Stimulated activated CD8-positive, alpha-beta memory T cell treated with anti-CD3 and anti-CD28 coated beads, Interleukin-15, amount 100 ng/mL, for 24 hours (primary cell): ENCODE data around the gene NFIC.
"Not testable (repeated sequence)": the region's sequence is repeated elsewhere in the genome, so short reads cannot be mapped to it uniquely, and the experiment has no call there.

ENCODE experiments used
- DNase-seq: peaks from one replicate; pipeline ENCODE4 v3.0.0-alpha.2; 2020; ENCODE audit warnings: low read depth

Gene NFIC

DNA sequence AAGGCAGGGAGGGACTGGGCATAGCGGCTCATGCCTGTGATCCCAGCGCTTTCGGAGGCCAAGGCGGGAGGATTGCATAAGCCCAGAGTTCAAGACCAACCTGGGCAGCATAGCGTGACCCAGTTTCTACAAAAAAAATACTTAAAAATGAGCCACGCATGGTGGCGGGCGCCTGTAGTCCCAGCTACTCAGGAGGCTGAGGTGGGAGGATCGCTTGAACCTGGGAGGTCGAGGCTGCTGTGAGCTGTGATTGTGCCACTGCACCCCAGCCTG is 86.5 kb downstream of the NFIC start:
- not testable (repeated sequence) for DNase-seq

DNA sequence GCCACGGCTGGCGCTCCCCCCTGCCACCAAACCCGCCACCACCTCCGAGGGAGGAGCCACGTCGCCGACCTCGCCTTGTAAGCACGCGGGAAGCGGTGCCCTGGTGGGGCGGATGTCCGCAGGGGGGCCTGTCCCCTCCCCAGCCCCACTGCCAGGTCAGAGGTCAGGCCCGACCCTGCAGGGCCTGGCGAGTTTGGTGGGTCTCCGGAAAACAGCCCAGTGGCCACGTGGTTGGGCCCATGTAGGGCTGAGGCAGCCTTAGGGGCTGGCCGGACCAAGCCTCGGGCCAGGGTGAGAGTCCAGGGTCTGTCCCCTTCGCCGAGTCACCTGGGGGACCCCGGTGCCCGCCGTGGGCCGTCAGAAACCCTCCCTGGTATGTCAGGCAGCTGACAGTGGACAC is 87.5 kb downstream of the NFIC start:
- no peak for DNase-seq

DNA sequence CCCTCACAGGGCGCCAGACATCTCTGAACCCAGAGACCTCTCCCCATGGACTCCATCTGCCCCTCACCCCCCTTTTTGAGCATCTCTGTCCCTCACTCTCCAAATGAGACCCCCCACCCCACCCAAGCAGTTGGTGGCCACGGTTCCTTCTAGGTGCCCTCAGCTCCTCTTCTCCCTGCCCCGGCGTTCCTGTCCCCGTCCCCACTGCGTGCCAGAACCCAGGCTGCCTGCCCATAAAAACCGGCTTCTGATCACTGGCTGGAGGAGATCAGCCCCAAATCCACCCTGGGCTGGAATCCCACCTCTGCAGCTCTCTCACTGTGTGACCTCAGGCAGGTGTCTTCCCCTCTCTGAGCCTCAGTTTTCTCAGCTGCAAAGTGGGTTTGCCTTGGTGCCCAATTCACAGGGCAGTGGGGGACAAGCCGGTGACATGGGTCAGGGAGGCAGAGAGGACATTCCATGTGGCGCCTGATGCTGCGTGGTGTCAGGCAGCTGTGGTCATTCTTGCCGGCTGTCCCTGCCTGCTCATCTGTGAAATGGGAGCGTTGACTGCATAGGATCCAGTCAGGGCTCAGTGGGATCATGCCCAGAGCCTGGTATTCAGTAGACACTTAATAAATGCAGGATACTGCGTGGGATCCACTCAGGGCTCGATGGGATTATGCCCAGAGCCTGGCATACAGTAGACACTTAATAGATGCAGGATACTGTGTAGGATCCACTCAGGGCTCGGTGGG is 88.4 kb downstream of the NFIC start:
- DNase-seq = no peak

DNA sequence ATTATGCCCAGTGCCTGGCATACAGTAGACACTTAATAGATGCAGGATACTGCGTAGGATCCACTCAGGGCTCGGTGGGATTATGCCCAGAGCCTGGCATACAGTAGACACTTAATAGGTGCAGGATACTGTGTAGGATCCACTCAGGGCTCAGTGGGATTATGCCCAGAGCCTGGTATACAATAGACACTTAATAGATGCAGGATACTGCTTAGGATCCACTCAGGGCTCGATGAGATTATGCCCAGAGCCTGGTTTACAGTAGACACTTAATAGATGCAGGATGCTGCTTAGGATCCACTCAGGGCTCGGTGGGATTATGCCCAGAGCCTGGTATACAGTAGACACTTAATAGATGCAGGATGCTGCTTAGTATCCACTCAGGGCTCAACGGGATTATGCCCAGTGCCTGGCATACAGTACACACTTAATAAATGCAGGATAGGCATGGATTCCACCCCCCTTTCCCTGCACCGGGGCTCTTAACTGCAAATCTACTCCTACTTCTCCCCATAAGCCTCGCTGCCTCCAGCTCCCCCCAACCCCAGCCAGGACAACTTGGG is 89.1 kb downstream of the NFIC start:
- no peak for DNase-seq

DNA sequence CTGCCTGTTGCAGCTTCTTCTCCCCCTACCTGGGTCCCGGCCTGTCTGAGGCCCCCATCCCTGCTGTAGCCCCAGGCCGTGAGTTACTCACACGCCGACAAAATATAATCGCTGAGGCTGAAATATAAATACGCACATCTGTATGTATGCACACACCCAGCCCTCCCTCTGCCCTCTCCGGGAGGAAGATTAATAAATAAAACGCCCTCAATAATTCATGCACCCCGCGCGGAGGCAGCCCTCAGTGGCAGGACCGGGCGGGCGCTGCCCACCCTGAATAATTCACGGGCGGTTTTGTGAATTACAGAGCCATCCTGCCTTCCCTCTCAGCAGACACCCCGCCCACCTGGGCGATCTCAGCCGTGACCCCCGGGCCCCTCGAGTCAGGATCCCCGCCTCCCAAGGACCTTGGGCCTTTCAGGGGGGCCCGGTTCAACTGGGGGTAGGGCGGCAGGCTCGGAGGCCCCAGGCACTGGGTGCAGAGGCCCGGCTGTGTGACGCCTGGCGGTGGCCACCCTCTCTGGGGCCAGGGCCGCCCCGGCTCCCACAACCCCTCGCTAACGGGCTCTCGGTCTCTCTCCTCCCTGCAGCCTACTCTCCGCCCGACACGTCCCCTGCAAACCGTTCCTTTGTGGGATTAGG is 89.7 kb downstream of the NFIC start:
- DNase-seq = no peak

DNA sequence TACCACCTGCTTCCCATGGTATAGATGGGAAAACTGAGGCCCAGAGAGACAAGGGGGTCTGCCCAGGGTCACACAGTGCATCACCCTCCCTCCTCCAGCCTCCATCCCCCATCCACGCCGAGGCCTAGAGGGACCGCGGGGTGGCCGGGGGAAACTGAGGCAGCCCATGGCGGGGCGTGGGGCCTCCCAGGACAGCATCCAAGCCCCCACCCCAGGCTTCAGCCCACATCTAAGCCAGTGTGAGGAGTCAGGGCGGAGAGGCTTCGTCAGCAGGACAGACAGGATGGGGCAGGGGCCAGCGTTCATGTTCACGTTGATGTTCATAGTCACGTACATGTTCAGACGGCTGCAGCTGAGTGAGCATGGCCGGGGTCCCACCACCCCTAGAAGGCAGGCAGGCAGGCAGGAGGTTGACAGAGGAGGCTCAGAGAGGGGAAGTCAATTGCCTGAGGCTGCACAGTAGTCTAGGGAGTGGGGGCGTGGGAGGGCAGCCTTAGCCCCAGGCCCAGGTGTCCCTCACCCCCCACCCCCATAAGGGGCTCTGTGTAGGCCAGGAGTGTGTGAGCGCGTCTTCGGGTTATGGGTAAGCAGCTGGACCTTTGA is 90.6 kb downstream of the NFIC start:
- no peak for DNase-seq

DNA sequence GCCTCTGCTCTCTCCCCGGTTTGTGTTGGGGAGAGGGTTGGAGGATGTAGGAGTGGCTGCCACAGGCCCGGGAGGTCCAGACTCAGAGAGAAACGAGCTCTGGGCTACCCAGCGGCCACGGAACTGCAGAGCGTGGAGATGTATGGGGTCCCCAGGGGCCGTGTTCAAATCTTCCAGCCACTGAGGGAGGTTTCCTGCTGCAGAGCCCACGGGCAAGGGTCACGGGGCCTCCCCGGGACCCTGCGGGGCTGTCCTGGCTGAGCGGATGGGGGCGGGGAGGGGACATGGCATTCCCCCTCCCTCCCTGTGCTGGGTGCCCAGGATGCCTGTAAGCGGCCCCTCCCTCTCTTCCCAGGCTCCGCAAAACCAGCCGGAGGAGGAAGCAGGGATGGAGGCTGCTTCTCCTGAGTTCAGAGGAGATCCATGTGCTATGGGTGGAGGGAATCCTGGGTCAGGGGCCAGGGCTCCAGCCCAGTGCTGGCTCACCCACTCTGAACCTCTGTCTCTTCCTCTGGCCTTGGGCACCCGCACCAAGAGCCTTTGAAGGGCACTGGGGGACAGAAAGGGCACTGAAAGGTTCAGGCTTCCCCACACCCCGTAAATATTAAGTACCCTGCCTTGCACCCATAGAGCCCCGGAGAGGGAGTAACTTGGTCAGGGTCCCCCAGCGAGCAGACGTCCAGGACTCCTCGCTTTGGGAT is 91.3 kb downstream of the NFIC start:
- no peak for DNase-seq

DNA sequence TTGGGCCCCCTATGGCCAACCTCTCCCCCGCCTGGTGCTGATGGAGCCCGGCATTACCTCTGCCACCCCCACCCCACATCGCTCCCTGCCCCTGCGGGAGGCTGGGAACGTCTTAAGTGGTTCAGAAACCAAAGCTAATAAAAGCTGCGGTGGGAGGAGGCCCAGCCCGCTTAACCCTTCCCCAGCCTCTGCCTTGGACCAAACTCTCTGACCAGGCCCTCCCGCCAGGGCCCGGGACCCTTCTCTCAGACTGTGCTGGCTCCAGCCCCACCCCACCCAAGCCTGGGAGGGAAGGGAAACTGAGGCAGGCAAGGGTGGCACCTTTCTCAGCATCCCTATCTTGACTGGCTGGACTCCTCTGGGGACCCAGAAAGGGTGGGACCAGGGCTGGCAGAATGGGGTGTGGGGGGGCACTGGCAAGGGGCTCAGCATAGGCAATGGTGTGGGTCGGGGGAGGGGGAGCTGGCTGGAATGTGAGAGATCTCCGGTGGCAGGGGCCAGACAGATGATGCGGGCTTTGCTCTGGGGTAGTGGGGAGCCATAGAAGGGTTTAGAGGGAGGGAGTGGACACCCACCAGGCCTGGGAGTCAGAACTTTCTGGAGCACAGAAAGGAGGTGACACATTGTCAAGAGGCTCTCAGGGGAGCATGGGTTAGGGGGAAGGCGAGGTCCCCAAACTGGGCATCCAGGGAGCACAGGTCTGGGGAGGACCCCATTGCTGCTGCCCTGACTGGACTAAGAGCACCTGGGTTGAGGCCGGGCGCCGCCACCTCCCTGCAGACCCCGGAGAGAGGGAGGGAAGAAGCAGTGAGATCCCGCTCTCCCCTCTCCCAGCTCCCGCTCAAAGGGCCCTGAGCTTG is 92.1 kb downstream of the NFIC start:
- DNase-seq = no peak

DNA sequence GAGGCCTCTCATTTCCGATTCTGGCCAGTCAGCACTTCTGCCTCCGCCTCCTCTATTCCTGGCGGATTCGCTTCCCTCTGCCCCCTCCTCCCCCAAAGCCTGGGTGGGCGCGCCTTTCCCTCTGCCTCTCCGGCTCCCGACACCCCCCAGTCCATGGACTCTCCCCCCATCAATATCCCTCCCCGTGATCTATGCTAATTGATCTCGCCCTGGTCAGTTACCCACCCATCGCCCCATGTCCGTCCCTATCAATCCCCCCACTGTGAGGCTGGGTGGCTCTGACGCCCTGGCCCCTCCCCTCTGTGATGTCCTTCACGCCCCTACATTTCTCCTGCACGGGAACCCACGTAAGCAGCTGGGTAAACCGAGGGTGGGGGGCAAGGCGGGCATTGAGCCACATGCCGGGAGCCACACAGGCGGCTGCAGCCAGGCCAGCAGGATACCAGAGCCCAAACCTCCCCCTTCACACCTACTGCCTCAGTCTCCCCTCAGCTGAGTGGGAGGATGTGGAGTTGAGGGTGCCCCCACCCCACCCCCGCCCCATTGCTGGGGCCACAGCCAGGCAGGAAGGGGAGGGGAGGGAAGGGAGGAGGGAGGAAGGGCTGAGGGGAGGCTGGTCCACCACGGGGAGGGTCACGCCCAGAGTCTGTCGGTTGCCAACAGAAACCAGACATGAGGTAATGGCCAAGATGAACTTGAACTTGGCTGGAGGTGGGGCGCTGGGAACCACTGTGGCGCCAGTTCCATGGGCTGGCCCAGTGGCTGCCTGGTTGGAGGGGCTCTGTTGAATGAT is 92.9 kb downstream of the NFIC start:
- no peak for DNase-seq

DNA sequence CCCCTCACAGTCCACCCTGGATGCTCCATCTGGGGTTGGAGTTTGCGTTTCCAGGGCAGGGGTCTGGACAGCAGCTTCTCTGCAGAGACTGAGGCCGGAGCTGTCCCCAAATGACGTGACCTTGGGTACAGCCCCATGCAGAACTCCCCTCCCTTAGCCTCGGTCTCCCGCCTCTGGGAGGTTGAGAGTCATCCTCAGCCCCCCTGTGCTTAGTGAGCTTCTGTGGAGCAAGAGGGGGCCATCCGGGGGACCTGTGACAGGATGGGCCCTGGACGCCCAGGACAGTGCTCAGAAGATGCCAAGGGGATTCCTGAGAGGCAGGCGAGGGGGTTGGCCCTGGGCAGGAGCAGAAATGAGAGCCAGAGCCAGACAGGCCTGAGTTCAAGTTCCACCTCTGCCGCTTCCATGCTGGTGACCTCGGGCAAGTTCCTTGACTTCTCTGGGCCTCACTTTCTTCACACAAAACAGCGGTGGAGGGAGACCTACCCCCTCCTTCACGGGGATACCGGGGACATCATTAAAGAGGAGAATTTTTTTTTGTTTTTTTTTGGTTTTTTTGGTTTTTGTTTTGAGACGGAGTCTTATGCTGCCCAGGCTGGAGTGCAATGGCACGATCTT is 93.7 kb downstream of the NFIC start:
- no peak for DNase-seq

DNA sequence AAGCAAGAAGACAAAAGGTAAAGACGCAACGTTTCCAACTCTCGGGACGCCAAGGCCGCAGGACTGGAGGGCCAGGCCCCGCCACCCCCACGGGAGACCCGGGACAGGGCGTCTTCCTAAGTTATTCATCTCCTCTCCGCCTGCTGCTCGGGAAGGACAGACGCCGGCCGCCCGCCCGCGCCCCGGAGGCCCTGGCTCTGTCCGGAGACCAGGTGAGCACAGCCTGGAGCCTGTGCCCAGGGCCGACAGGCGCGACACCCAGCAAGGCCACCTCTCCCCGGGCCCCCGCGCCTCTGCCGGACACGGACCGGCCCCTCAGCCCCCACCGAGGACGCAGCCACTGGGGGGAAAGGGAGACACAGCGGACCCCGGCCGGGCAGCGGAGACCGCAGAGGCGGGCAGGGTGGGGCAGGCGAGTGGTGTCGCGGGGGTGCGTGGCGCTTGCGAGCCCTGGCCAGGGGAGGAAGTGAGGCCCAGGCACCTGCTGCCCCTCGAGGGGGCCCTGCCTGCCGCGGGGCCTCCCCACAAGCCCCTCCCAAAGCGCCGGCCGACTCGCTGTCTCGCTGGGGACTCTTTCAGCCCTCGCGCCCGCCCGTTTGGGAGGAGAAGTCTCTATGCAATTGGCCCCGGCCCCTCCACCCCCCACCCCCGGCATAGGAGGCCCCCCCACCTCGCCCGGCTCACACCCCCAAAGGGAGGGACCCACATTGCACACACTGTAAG is 96.8 kb downstream of the NFIC start:
- DNase-seq = no peak

DNA sequence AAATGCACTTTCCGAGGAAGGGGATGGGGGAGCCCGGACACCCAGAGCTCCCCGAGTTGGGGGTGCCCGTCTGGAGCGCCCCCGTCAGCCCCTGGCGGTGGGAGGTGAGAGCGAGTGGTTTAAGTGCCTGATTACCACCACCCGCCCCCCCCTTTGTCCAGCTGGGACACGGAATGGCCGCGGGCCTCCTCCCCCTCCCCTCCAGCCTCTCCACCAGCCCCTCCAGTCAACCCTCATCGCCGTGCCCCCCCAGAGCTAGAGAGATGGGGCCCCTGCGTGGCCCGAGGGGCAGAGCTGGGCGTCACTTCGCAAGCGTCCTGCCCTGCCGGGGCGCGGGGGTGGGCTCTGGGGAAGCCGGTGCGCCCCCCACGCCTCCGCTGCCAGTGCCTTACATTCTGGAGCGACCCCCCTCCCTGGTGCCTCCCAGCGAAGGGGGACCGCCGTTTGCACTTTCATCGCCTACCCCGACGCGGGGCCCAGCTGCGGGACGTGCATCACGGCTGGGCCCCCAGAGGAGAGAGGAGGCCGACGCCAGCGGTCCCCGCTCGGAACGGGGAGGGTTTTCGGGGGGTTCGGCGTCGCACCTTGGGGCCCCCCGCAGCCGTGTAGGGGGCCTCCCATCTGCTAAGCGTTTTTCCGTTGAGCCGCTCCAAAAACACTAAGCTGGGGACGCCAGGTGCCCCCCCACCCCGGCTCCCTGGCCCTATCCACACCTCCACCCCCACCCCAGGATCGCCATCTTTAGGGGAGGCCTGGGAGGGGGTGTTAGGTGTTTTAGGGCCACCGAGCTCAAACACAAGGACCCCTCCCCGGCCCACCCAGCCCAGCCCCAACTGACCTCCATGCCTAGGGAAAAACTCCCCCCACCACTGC is 97.6 kb downstream of the NFIC start:
- no peak for DNase-seq

DNA sequence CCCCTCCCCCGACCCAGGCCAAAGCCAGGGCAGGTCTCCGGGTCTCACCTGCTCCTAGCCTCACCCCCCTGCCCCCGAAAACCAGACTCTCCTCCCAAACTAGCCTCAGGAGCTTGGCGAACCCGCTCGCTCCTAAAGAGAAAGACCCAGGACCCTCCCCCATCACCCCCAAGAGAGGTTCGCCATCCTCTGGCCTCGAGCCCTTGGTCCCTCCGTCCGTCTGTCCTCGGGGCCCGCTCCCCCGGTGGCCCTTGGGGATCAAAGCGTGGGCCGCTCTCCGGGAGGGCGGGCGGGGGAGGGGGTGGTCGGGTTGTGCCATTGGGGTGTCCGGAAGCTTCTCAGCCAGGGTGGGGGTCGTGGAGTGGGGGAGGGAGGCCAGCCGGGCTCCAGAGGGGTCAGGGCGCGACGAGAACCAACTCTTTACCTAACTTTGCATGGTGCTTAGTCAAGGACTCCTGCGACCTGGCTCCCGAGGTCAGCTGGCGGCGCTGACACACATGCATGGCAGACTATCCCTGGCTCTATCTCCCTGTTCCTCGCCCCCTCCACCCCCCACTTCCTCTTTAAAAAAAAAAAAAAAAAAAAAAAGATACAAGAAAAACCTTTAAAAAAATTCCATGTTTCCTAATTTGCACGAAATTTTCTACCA is 98.3 kb downstream of the NFIC start:
- DNase-seq = no peak

DNA sequence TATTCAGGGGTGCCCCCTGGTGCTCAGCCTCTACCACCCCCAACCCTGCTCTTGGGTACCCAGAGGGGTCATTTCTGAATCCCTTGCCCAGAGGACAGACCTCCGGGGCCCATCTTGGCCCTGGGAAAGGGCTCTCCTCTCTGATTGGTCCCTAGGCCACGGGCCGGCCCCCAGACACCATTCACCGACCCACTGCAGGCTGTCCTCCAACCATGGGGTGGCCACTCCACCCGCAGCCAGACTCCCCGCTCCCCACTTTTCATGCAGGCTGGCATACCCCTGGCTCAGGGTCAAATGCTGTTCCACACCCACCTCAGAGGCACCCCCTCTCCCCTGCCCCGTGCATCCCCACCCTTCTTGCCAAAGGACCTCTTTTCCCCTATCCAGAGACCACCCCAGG is 99.2 kb downstream of the NFIC start:
- no peak for DNase-seq

DNA sequence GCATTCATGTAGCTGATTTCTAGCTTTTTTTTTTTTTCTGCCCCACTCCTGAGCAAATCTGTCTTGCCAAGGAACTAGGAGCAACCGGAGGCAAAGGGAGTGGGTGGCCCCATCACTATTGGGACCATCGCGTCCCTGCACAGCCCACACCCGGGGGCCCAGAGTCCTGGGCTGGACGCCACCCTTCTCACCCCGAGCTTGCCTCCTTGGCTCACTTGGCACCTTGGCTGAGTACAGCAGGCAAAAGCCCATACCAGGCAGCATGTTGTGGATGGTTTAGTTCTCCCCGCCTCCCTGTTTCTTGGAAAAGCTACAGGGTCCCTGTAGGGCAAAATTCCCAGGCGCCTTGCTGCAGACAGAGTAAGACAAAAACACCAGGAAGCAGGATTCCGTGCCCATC is 100.3 kb downstream of the NFIC start:
- no peak for DNase-seq

DNA sequence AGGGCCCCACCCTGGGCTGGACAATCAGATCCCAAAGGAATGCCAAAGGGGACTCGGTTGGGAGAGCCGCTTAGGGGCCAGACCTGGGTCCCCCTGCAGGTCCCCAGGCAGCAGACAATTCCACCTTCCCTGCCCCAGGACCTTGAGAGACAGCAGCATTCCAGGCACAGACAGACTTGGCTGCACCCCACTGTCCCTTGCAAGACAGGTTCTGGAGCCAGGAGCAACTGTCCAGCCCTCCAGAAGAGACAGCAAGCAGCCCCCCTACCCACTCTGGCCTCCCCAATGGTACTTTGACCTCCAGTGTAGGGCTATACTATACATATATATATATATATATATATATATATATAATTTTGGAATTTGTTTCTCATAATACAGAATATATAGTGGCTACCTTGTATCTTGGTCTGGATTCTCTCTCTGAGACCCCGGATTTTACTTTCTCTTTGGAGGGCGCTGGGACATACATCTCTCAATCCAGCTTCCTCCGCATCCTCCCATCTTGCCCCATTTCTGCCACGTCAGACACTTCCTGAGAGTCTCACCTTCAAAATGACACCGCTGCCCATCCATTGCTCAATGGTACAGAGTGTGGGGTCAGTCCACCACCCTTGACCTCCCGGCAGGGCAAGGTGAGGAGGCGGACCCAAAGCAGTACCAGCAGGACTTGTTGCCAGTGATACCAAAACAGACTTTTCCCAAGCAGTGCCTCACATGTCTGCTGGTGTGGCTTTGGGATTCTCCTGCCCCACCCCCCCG is 101.2 kb downstream of the NFIC start:
- DNase-seq = no peak

DNA sequence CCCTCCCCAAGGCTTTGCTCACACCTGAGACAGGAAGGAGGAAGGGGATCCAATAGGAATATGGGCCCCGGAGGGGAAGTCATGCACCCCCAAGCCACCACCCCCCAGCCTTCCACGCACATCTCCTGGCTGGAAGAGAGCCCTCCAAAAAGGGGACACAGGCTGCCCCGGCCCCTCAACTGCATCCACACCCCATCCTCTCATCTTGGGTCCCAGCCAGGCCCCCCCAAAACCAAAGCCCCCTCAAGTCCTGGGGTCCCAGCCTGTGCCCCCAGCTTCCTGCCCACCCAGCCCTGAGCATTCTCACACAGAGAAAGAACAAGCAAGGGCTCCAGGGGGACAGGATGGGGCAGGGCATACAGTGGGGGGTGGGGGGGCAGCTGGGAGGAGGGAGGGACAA is 101.8 kb downstream of the NFIC start:
- DNase-seq = no peak
